HG02885 (cell line): Measurements from ENCODE around the gene MYO1D.

ENCODE experiments used
- ATAC-seq: cut with Tn5 transposase; IDR thresholded peaks from one replicate; pipeline ENCODE4 v1.9.1; 2021; ENCODE audit warnings: mild to moderate bottlenecking; ENCODE audit not compliant: unreplicated experiment, poor library complexity

Gene MYO1D

DNA sequence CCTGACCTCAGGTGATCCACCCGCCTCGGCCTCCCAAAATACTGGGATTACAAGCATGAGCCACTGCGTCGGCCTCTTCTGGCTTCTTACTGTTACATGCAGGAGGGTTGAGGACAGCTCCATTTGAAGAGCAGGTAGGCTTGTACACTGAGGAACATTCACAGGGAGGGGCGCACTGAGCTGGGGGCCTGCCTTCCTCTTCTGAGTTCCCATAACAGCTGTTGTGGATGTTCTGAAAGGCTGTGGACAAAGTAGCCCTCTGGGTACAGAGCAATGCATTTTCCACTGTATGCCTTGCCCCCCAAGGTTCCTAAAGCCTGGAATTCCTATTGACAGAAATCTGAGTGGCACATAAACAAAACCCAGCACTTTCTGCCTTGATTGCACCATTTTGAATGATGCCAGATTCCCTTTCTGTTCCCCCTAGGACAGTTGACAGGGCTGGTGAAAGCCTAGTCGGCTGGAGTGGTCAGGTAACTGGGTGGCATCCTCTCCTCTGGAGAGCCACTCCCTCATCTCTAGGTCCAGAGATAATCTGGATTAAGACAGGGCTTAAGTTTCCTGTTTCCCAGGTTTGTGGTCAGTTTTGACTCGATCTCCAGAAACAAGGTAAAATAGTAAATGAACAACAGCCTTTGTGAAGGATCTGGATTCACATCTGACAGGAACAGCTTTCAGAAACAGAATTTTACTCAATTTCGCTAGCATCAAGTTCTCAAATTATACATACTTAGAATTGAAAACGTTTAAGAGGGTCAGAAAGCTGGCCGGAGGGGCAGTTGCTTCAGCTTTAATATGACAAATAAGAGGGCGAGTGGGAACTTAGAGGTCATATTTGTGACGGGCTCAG, 391.4 kb downstream of the MYO1D start:
- ATAC-seq = no peak

DNA sequence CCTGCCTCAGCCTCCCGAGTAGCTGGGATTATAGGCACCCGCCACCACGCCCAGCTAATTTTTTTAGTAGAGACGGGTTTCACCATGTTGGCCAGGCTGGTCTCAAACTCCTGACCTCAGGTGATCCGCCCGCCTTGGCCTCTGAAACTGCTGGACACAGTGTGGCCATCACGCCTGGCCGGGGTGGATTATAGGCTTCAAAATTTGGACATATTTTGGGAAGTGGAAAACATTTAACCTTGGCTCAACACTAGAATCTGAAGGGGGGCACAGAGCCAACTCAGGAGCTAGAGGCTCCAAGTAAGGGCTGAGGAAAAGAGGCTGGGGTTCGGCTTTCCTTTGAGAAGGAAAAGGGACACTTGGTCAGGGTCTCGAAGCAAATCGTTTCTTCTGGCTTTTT, 392.3 kb downstream of the MYO1D start:
- ATAC-seq = no peak

- no peak for ATAC-seq
Measured at GRCh38 chr17:32484041-32484461, 392.9 kb downstream of the MYO1D start.

GRCh38 chr17:32483451-32484019, 393.4 kb downstream of the MYO1D start:
- no peak for ATAC-seq

DNA sequence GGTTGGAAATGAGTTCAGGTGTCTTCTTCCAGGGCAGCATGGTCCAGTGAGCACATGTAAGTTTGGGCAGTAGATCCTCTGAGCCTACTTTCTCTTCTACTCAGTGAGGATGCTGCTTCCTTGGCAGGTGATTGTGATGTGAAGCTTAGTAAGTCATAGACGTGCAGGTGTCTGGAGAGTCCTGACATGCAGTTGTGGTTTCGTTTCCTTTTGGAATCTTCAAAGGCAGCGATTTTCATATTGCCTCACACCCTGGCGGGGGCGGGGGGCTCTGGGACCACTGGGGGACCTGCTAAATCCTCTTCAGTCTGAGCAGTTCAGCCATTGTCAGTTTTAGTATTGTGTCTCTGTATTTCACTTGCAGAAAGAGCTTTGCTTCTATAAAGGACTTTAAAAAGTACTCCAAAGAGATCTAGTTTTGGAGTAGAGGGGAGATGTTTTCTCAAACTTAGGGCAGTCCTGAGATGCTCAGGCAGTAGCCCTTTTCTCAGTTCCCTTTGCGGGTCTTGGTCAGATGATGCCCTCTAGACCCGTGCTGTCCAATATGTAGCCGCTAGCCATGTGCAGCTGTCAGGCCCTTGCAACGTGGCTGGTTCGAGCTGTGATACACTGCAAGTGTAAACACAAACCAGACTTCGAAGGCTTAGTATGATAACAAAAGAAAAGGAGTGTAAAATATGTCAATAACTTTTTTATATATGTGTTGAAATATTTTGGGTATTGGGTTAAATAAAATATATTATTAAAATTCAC, 394.2 kb downstream of the MYO1D start:
- no peak for ATAC-seq

- ATAC-seq = no peak
Measured at GRCh38 chr17:32481193-32481592, 395.7 kb downstream of the MYO1D start.

DNA sequence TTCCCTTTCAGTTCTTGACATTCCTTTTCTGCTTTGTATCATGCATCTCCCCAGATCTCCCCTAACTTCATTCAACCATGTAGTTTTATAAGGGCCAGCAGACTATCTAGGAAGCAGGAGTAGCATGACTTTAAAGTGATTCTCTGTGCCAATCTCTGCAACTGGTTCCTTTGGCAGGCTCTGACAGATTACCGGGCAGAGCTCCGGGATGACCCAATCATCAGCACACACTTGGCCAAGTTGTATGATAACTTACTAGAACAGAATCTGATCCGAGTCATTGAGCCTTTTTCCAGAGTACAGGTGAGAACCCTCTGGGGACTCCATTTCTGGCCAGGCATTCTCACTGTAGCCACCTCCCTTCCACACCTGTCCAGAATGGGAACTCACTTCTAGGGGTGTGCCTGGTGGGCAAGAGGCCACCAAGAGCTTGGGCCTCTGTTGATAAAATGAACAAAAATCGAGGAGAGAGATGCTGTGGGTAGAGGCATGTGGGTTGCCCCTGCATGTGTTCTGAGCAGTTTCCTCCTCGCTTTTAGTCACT, 397.8 kb downstream of the MYO1D start:
- no peak for ATAC-seq

DNA sequence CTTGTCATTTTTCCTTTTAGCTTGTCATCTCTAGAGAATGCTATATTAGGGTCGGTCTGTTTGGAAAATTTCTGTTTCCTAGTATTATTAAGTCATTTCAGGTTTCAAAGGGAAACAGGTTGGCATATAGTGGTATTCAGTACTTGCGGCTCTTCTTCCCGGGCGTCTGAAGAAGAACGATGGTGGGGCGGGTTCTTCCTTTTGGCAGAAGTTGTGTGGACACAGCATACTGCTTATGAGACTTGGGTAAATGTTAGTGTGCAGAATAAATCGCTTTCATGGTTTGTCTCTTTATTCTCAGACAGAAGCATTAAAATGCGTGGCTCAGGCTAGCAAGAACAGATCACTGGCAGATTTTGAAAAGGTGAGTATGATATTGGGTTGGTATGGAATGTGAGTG, 399.7 kb downstream of the MYO1D start:
- no peak for ATAC-seq

DNA sequence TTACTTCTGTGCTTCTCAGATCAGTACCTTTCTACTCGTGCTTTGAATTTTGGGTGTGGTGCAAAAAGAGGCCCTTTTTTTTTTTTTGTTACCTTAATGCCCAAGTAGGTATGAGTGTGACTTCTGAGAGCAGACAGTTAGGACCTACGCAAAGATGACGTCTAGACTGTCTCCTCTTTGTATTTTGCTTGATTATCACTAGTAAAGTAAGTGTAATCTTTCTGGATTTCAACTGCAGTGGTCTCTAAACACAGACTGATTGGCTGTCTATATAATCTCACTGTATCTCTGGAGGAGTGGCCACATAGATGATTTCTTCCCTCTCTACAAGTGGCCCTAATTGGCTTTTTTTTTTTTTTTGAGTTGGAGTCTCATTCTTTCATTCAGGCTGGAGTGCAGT, 401.7 kb downstream of the MYO1D start:
- ATAC-seq = no peak

GRCh38 chr17:32471652-32472051, 405.3 kb downstream of the MYO1D start:
- ATAC-seq = no peak

- ATAC-seq = no peak
Measured at GRCh38 chr17:32470405-32471167, 406.3 kb downstream of the MYO1D start.

DNA sequence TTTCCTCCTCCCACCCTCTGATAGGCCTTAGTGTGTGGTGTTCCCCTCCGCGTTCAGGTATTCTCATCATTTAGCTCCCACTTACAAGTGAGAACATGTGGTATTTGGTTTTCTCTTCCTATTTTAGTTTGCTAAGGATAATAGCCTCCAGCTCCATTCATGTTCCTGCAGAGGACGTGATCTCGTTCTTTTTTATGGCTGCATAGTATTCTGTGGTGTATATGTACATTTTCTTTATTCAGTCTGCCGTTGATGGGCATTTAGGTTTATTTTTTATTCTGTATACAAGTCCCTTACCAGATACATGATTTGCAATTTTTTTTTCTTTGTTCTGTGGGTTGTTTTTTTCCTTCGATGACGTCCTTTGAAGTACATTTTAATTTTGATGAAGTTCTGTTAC, 409.0 kb downstream of the MYO1D start:
- ATAC-seq = no peak

- no peak for ATAC-seq
Measured at GRCh38 chr17:32464374-32464773, 412.6 kb downstream of the MYO1D start.

GRCh38 chr17:32463304-32463703, 413.6 kb downstream of the MYO1D start:
- ATAC-seq = no peak

GRCh38 chr17:32461853-32462617, 414.9 kb downstream of the MYO1D start:
- ATAC-seq = no peak

DNA sequence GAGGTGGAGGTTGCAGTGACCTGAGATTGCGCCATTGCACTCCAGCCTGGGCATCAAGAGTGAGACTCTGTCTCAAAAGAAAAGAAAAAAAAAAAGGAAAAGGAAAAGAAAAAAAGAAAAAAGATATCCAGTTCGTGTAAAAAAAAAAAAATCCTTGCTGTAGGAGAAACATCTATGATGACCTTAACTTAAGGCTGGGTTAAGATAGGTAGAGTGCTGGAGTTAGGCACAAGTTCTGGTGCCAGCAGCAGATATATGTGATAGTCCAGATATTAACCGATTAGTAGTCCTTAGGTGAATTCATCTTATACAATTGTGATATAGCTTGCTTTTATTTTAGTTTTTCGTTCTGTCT, 415.4 kb downstream of the MYO1D start:
- no peak for ATAC-seq

- ATAC-seq = no peak
Measured at GRCh38 chr17:32460054-32460453, 416.9 kb downstream of the MYO1D start.

DNA sequence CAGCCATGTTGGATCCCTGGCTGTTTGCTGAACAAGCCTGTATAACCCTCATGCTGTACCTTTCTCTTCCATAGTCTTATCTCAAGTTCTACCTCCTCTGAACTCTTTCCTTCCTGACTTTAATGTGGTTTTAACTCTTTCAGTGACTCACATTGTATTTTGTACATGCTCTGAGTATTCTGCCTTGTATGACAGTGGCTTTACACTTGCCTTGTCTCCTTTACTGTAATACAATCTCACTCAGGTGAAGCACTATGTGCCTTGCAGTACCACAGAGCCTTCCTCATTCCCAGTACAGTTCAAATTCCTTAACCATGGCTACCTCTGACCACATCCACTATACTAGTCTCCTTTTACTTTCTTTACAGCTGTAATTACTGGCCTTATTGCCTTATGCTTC, 418.6 kb downstream of the MYO1D start:
- no peak for ATAC-seq

DNA sequence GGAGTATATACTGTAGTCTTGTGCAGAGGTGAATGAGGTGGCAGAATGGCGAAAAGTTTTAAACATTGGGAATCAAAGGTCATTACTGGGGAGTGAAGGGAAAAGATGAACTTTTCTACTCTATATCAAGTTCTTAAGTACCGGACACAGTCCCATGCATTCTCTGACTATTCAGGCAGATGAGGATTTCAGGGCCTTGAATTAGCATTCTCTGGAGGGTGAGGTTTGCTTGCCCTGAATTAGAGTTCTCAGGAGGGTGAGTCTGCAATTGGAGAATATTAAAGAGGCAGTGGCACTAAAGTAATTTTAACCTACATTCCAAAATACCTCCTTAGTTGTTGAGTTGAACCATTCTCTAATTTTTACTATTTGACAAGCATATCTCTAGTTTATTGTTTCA, 423.6 kb downstream of the MYO1D start:
- no peak for ATAC-seq

DNA sequence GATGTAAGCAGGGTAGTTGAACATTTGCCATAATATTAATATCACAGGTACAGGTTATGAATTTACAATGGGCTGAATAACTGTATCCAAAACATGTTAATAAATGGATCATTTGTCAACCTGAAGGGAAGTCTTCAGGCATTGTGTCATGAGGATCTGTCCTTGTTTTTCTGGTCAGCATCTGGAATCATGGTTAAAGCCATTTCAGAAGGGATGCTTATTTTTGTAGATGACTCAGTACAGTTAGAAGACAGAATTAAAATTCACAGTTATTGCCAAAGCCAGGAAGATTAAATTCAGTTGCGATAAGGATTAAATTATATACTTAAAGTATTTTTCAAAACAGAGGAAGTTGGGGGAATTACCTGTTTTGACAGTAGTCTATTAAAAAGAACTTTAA, 424.6 kb downstream of the MYO1D start:
- ATAC-seq = no peak
